NCI-H187 (cell line): ENCODE results near the gene SWI5.
"Not testable (repeated sequence)": the region's sequence is repeated elsewhere in the genome, so short reads cannot be mapped to it uniquely, and the experiment has no call there.

ENCODE experiments used
- DNase-seq, 2 experiments: peaks; one replicate each; lab custom pipeline; 2025; lab: John Stamatoyannopoulos, UW

SWI5 gene

DNA sequence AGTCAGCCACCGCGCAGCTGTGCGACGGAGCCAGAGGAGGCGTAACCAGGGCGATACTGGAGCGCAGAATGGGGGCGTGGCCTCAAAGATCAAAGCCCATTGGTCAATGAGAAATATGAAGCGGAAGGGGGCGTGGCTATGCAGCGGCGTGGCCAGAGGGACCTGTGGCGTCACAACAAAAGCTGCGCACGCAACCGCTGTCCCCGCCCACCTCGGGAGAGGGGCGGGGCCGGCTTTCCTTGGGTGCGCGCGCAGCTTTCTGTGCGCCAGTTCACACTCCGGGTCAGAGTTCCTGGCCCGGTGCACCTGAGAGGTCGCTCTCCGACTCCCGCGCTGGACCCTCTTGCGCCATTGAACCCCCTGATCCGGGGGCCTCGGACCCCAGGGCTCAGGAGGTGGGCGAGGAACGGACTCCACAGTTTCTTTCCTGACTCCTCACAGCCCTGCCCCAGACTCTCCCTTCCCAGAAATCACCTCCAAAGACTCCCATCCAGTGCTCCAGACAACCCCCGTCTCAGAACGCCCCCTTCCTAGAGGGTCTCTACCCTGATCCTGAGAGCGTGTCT, at the start of gene SWI5:
SWI5 (plus strand) TSS at position 269 of the 566 bp plus-strand sequence.
- DNase-seq, result peak; percentile 94 to 95

DNA sequence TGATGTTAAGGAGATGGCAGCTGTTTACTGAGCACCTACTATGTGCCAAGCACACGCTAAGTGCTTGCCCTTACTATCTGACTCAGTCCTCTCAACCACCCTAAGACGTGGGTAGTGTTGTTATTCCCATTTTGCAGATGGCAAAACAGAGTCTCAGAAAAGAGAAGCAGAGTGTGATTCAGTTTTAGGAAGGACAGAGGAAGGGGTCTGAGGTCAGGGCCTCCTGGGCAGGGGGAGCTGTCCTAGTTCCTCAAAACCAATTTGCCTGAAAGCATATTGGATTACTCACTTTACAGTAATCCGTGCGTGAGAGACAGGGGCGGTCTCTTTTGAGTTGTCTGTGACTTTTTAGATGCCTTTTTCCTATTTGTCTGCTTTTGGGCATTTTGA, 49.7 kb upstream of the SWI5 start:
- no peak for DNase-seq

DNA sequence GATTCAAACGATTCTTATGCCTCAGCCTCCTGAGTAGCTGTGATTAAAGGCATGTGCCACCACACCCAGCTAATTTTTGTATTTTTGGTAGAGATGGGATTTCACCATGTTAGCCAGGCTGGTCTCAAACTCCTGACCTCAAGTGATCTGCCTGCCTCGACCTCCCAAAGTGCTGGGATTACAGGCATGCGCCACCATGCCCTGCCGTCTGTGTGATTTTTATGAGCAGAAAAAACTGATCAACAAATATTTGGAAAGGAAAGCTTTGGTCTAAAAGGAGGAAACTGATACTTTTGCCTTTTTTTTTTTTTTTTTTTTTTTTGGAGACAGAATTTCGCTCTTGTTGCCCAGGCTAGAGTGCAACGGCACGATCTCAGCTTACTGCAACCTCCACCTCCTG, 45.2 kb upstream of the SWI5 start:
- DNase-seq, result not testable (repeated sequence)

DNA sequence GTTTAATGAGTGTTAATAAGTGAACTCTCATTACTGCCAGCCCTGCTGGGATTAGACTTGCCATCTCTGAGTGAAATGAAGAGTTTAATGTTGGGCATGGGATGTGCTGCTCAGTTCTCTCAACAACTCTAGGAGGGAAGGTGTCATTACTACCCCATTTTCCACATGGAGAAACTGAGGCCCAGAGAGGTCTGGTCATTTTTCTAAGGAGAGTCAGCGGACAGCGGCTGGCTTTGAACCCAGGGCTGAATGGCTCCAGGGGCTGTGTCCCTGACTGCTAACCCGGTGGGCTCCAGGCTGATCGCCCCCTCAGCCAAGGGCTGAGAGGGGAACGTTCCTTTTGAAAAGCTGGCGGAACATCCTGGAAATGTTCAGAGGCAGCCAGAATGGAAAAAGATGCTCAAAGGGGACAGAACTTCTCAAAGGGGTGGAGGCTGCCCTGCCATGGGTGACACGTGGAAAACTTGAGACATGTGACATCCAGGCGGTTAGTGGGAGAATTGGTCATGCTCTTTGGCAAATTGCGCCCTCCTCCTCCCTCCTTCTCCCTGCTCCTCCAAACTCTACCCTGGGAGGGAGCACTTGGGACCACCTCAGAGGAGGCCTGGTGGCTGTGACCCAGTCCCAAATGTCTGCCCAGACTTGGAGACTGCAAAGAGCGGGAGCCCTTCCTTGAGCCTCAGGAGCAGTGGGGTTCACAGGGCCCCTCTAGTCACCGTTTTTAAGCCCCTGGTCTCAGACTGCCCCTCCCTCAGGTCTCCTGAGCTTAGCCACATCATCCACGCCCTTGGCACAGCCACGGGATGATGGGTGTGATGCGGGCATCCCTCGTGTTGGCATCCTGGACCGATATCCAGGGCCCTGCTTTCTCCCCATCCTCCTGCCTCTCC, 44.2 kb upstream of the SWI5 start:
- DNase-seq, result no peak

DNA sequence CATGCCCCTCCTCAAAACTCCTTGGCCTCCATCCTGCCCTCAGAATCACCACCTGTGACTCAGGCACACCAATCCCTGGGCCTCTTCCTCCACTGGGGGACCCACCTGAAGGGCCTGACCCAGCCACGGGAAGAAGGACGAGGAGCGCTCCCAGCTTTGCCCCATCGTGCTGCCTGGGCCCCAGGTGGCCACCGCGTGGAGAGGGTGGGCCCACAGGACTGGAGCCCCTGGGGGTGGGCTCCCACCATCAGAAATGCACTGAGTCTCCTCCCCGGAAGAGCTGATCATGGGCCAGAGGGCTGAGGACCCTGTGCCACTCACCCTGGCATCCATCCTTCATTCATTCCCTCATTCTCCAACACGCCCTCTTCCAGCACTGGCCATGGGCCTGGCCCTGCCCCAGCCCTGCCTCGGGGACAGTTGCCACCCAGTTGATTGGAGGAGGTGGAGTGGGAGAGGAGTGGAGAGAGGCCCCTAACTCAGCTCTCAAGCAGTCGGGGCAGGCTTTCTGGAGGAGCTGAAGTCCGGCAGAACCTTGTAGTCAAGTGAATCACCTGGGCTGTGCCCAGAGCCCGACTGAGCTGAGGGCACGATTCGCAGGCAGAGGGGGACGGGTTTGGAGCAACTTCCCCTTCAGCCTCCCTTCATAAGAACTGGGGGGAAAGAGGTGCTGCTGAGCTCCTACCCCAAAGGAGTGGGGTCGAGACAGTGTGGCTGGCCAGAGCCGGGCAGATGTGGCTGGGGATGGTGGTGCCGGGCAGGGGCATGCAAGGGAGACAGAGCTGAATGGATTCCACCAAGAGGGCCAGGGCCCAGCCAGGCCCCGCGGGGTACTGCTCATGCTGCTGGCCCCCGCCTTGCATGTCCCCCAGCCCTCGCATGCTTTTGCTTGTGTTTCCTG, 43.3 kb upstream of the SWI5 start:
- no peak for DNase-seq

DNA sequence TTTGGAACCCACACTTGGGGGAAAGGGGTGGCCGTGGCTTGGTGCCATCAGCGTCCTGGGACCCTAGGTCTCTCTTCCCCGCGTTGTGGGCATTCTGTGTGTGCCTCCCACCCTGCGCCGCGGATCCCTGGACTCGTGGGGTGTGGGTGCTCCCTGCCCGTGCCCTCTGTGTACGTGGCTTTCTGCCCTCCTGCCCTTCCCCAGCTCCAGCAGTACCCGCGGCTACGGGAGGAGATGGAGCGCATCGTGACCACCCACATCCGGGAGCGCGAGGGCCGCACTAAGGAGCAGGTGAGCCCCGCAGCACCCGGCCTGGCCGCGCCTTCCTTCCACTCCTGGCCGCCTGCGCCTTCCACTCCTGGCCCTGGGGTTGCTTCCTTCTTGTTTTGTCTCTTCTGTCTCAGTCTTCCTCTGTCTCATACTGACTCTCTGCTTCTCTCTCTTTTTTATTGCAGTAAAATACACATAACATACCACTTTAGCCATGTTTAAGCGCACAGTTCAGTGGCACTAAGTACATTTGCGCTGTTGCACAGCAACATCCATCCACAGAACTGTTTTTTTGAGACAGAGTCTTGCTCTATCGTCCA, 42.2 kb upstream of the SWI5 start:
- no peak for DNase-seq

DNA sequence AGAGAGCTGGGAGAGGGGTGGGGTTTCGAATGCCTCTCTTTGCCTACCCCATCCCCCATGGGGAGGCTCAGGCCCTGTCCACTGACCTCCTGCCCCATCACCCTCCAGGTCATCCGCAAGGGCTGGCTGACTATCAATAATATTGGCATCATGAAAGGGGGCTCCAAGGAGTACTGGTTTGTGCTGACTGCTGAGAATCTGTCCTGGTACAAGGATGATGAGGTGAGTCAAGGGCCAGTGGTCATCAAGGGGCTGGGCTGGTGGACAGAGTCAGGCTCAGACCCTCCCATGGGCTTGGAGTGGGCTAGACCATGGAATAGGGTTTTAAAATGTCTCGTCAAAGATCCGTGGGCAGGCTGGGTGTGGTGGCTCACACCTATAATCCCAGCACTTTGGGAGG, 34.0 kb upstream of the SWI5 start:
- no peak for DNase-seq

DNA sequence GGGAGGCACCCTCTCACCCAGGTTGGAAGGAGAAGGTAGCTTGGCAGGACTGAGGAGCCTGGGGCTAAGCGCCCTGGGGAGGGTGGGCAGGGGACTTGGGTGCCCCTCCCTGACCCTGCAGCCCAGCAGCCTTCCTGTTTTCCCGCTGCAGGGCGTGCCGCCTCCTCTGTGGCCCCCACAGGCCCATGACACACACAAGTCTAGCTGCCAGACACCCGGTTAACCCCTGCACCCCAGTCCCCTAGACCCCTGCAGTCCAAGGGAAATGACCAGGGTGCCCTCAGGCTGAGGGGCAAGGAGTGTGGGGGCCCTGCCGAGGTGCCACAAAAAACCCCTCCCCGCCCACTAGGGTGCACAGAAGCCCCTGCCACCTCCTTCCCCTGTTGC, 33.3 kb upstream of the SWI5 start:
- no peak for DNase-seq

DNA sequence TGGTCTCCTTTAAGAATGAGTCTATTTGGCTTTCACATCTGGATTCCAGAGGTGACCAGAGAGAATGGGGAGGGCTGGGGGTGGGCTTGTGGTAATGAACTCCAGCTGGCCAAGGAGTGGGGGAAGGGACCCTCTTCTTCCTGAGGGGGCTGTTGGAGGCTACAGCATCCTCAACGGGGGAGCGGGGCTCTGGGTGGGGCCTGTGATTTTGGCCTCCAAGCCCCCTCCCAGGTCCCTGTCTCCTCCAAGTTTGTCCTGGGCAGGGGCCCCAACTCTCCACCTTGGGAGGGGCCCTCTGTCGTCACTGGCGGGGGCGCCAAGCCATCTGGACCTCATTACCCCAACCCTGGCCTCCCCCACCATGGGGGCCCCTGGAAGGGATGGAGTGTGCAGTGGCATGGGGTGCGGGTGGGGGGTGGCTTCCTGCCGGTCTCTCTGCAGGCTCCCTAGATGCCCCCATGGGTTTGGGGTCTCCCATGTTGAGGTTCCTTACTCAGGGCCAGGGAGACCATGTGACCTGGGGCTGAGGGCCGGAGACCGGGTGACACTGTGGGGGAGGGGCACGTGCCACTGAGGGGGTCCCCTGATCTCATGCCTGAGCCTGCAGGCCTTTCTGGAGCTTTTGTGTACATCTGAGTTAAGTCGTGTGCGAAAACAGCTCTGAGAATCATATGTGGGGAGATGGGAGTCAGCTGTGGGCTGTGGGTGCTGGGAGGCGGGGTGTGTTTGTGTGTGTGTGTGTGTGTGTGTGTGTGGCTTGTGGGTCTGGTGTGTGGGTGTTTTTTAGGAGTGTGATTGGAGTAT, 32.7 kb upstream of the SWI5 start:
- DNase-seq, result no peak

DNA sequence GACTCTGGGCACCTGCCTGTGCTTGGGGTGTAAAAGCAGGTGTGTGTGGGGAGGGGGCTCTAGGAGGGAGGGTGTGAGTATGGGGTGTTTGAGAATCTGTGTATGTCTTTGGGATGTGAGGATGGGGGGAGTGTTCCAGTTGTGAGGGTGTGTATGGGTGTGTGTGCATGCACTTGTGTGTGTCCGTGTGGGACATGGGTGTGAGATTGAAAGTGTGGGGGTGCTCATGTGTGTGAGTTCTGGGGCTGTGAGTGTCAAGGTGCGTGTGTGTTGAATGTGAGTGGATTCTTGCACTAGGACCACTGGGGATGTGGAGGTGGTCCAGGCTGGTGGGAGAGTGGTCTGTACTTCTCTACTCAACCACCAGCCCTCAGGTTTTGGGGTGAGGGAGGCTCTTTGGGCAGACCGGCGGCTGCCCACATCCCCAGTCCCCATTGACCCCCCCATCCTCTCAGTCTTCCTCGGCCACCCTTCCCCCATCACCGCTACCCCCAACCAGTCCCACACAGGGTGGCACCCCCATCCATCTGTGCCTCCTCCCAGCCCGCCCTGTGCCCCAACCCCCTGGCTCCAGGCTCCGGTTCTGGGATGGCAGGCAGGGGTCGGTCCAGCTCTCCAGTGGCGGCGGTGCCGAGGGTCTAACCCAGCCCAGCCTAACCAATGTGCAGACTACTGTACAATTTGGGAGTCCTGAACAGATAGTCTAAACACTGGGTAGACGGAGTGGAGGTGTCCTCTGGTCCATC, 31.8 kb upstream of the SWI5 start:
- no peak for DNase-seq

DNA sequence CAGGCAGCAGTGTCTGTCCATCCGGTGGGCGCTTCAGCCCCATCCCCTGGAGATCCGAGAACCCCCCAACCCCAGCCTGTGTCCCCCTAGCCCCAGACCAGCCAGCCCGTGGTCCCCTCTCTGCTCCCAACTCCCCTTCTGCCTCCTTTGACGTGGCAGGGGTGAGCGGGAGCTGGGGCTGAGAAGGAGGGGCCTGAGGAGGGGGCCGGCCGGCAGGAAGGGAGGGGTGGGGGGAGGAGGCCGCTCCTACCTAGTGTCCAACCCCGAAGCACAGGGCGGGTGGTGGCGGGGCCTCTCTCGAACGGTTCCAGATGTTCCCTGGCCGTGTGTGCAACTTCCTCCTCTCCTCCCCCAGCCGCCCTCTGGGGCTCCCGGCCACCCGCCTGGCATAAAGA, 31.2 kb upstream of the SWI5 start:
- no peak for DNase-seq

DNA sequence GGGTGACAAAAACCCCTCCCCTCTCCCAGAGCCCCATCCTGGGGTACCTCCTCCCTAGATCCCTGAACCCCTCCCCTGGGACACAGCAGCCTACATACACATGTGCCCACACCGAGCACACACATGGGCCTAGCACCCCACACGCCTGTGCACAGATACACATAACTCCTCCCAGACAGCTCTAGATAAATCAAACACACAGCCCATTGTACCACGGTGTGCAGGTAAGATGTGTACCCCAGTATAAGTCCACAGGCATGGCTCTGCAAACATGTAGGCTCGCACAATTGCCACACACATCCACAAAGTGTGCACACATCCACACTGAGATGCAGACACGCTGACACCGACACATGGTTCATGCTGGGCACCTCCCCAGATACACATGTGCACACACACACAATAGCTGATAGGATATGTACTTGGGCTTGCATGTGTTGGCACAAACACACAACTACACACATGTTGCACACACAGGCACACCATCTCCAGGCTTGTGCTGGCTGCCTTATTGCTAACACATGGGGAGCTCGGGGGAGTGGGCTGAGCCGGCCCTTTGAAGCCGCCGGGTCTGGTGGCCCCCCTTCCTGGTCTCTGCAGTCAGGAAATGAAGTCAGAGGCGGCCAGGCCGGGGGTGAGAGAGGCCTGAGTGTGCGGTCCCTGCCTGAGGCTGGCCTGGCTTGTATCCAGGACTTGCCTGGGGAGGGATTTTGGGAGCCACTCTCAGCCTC, 30.5 kb upstream of the SWI5 start:
- no peak for DNase-seq

DNA sequence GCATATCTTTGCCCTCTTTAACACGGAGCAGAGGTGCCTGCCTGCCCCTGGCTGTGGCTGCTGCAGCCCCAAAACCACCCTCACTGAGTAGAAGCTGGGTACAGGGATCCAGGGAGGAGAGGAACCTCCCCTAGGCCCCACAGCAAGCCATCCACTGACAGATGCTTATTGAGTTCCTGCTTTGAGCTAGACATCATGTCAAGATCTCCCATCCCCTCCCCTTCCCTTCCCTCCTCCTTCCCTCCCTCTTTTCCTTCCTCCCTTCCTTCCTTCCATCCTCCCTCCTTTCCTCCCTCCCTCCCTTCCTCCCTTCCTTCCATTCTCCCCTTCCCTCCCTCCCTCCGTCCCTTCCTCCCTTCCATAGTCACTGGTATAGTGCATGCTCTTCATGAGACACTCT, 29.6 kb upstream of the SWI5 start:
- DNase-seq, result no peak

DNA sequence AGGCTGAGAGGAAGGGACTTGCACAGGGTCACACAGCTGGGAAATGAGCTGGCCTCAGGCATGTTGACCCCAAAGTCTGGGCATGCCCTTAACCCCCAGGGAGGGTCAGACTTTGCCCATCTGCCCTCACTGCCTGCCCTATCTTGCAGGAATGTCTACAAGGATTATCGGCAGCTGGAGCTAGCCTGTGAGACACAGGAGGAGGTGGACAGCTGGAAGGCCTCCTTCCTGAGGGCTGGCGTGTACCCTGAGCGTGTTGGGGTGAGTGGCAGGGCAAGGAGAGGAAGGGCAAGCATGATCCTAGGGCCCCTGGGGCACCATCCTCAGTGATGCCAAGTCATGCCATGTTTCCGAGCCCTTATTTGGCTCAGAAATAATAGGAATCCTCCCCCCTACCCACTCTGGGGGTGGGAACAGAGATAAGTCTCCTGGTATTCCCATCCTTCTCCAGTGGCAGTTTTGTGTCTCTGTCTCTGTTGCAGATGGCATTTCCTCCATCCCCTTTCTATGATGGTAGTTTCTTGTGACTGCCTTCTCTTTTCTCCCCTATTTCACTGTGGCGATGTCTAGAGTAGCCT, 28.8 kb upstream of the SWI5 start:
- no peak for DNase-seq

DNA sequence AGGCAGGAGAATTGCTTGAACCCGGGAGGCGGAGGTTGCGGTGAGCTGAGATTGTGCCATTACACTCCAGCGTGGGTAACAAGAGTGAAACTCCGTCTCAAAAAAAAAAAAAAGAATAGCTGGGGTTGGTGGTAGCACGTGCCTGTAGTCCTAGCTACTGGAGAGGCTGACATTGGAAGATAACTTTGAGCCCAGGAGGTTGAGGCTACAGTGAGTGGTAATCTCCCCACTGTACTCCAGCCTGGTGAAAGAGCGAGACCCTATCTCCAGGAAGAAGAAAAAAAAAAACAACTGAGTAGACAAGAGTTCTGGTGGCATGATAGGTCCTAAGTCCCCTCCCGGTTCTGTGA, 26.5 kb upstream of the SWI5 start:
- no peak for DNase-seq

DNA sequence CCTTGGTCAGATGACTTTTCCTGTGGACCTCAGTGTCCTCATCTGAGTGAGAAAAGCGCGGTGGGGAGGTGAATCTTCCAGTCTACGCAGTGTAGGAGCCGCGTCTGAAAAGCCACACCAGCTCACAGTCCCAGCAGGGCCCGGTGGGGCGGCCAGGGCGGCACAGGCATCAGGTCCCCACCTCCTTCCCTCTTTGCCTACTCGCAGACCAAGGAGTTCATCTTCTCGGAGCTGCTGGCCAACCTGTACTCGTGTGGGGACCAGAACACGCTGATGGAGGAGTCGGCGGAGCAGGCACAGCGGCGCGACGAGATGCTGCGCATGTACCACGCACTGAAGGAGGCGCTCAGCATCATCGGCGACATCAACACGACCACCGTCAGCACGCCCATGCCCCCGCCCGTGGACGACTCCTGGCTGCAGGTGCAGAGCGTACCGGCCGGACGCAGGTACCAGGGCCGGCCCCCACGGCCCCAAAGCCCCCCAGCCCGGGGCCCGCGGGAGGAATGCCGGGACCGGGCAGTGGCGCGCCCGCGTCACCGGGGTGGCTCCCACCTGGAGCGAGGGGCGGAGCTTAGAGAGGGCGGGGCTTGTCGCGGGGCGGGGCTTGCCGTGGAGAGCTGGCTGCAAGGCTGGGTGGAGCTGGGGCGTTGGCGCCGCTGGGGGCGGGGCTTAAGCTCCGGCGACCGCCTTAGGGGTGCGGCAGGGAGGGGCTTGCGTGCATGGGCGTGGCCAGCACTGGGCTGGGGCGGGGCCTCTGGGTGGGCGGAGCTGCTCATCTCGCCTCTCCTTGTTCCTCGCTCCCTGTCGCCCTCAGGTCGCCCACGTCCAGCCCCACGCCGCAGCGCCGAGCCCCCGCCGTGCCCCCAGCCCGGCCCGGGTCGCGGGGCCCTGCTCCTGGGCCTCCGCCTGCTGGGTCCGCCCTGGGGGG, 25.9 kb upstream of the SWI5 start:
- DNase-seq, result peak; percentile 63 to 64

DNA sequence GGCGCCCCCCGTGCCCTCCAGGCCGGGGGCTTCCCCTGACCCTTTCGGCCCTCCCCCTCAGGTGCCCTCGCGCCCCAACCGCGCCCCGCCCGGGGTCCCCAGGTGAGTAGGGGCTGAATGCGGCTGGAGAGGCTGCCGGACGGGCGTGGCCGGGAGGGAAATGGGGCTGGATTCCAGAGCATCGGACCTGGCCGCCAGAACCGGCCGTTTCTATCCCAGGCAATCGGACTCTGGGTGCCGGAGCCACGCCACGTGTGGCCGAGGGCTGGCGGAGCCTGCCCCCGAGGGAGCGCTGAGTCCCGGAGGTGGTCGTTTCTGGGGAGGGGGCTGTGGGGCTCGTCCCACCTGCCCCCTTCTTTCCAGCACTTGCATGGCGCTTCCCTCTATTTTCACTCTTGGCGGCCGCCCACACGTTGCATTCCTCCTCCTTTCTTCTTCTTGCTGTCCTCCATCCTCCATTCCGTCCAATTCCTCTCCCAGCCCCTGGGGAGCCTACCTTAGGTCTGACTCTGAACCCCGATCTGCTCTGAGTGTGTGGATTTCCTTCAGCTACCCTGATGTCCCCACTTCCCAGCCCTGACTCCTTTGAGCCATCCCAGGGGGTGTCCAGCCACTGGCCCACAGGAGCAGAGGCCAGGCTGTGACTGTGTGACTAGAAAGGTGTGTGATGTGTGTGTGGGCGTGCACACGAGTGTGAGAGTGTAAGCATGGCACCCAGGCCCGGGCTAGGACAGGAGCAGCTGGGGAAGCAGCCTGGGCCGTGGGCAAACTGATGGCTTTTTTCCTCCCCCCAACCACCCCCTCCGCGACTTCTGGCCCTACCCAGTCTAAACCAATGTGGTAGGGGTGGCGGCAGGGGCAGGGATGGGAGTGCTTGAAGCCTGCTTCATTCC, 25.0 kb upstream of the SWI5 start:
- no peak for DNase-seq

DNA sequence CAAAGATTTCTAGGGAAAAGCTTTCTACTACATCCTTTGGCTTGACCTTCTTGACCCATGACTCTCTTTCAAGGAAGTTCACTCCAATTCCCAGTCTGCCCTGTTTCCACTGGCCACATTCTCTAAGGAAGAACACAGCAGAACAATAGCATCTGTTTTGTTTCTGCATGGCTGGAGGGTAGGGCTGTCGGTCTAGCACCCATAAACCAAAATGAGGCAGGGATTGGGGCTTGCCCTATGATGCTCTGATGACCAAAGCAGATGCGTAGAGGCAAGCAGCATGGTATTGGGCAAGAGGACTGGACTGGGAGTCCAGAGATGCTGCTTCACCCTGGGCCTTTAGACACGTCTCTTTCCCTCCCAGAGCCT, 24.4 kb upstream of the SWI5 start:
- no peak for DNase-seq
